GM23338 (cell line): ENCODE measurements around the gene PAX5. TPM values are rescaled to one million over a fixed set of nuclear protein-coding genes. Genes with fewer than 3 reads are reported as not detected.

ENCODE experiments used
- ATAC-seq: fragments of 200-7000 bp; cut with Tn5 transposase; 3 replicates; pipeline ENCODE4 v1.9.1; 2020
- DNase-seq: peaks from one replicate; pipeline ENCODE4 v3.0.0-alpha.2; 2015; ENCODE audit warnings: low spot score
- H2AFZ ChIP-seq: fragments of 200-600 bp; sonication (generic); 2 replicates; pipeline ENCODE4 v1.8.0; 2016; ENCODE audit warnings: antibody characterized with exemption, mild to moderate bottlenecking, moderate library complexity
- H3F3A ChIP-seq: fragments of 200-600 bp; sonication (generic); replicated peaks from 2 replicates; pipeline ENCODE4 v1.8.0; 2017; ENCODE audit warnings: antibody characterized with exemption, mixed run types, low read depth
- H3K27ac ChIP-seq: fragments of 200-600 bp; sonication (generic); 2 replicates; pipeline ENCODE4 v1.6.1; 2016; ENCODE audit warnings: low read depth
- H3K27me3 ChIP-seq: fragments of 200-600 bp; sonication (generic); 2 replicates; pipeline ENCODE4 v1.8.0; 2016; ENCODE audit warnings: mild to moderate bottlenecking, mixed run types, moderate library complexity; ENCODE audit not compliant: insufficient read depth
- H3K36me3 ChIP-seq: fragments of 200-600 bp; sonication (generic); 2 replicates; pipeline ENCODE4 v1.8.0; 2016; ENCODE audit warnings: mild to moderate bottlenecking; ENCODE audit not compliant: insufficient read depth
- H3K4me1 ChIP-seq: fragments of 200-600 bp; sonication (generic); 2 replicates; pipeline ENCODE4 v1.8.0; 2016; ENCODE audit warnings: mild to moderate bottlenecking, moderate library complexity; ENCODE audit not compliant: insufficient read depth
- H3K4me2 ChIP-seq: fragments of 200-600 bp; sonication (generic); 2 replicates; pipeline ENCODE4 v1.7.1; 2017; ENCODE audit warnings: mixed run types
- H3K4me3 ChIP-seq: fragments of 200-600 bp; sonication (generic); 2 replicates; pipeline ENCODE4 v1.6.1; 2016; ENCODE audit warnings: mixed run types
- H3K79me2 ChIP-seq: fragments of 200-600 bp; sonication (generic); replicated peaks from 2 replicates; pipeline ENCODE4 v1.8.0; 2017; ENCODE audit warnings: mild to moderate bottlenecking; ENCODE audit not compliant: insufficient read depth
- H3K9me2 ChIP-seq: fragments of 200-600 bp; sonication (generic); 2 replicates; pipeline ENCODE4 v1.8.0; 2017; ENCODE audit not compliant: insufficient read depth
- H4K20me1 ChIP-seq: fragments of 200-600 bp; sonication (generic); replicated peaks from 2 replicates; pipeline ENCODE4 v1.8.0; 2017; ENCODE audit warnings: mild to moderate bottlenecking; ENCODE audit not compliant: insufficient read depth
- H3K27ac Mint-ChIP-seq: 2 replicates; pipeline ENCODE4 v1.8.0; 2020; ENCODE audit warnings: inconsistent platforms, mild to moderate bottlenecking, moderate library complexity, mixed read lengths
- H3K27me3 Mint-ChIP-seq: 3 replicates; pipeline ENCODE4 v1.8.0; 2022; ENCODE audit warnings: low read depth, mild to moderate bottlenecking, moderate library complexity, mixed read lengths, inconsistent platforms; ENCODE audit not compliant: insufficient read depth, poor library complexity
- H3K36me3 Mint-ChIP-seq: 3 replicates; pipeline ENCODE4 v1.8.0; 2021; ENCODE audit warnings: low read depth, mild to moderate bottlenecking, inconsistent platforms, moderate library complexity, mixed read lengths
- H3K4me1 Mint-ChIP-seq: 3 replicates; pipeline ENCODE4 v1.8.0; 2020; ENCODE audit warnings: mild to moderate bottlenecking, inconsistent platforms, mixed read lengths
- H3K4me3 Mint-ChIP-seq: 3 replicates; pipeline ENCODE4 v1.8.0; 2021; ENCODE audit warnings: moderate library complexity, mild to moderate bottlenecking, inconsistent platforms, mixed read lengths
- H3K9me3 Mint-ChIP-seq: 3 replicates; pipeline ENCODE4 v1.8.0; 2020; ENCODE audit warnings: moderate library complexity, mild to moderate bottlenecking, inconsistent platforms, mixed read lengths
- CREB1 ChIP-seq: fragments of 250-450 bp; sonication (Bioruptor Pico); IDR thresholded peaks from 2 replicates; pipeline ENCODE4 v1.5.0; 2020; ENCODE audit warnings: low read depth, mild to moderate bottlenecking, moderate library complexity
- CTCF ChIP-seq, 2 experiments: fragments of 200-600 bp in 1 of 2; sonication (generic) in 1 of 2; conservative IDR thresholded peaks; 2 replicates each; pipeline versions ENCODE4 v1.5.1 to v1.6.1; 2016 to 2017; ENCODE audit warnings: antibody characterized with exemption in 2 of 2, low read depth in 2 of 2, mild to moderate bottlenecking in 2 of 2, moderate library complexity in 1 of 2
- EZH2phosphoT487 ChIP-seq: fragments of 200-600 bp; sonication (generic); IDR thresholded peaks from one replicate; pipeline ENCODE4 v1.8.1; 2018; ENCODE audit warnings: antibody characterized with exemption; ENCODE audit not compliant: unreplicated experiment
- JUNB ChIP-seq: IDR thresholded peaks from one replicate; pipeline ENCODE4 v1.6.1; 2016; ENCODE audit warnings: antibody characterized with exemption; ENCODE audit not compliant: unreplicated experiment
- NANOG ChIP-seq: IDR thresholded peaks from 2 replicates; pipeline ENCODE4 v1.6.1; 2016; ENCODE audit warnings: antibody characterized with exemption, borderline replicate concordance
- POLR2AphosphoS5 ChIP-seq: IDR thresholded peaks from 2 replicates; pipeline ENCODE4 v1.6.1; 2016; ENCODE audit warnings: antibody characterized with exemption, low read depth
- REST ChIP-seq: IDR thresholded peaks from one replicate; pipeline ENCODE4 v1.6.1; 2018; ENCODE audit warnings: antibody characterized with exemption; ENCODE audit not compliant: unreplicated experiment
- STAT1 ChIP-seq: IDR thresholded peaks from one replicate; pipeline ENCODE4 v1.6.1; 2016; ENCODE audit warnings: antibody characterized with exemption; ENCODE audit not compliant: unreplicated experiment
- ZNF114 ChIP-seq: fragments of 250-450 bp; sonication (Bioruptor Pico); IDR thresholded peaks from 2 replicates; pipeline ENCODE4 v1.5.0; 2020; ENCODE audit warnings: mild to moderate bottlenecking, moderate library complexity
- polyA plus RNA-seq: library from polyadenylated mRNA; unstranded; fragments of >200 nt; fragmentation: Nextera tagmentation; extraction: Ambion mirVana; gene quantifications from 2 replicates; pipeline ENCODE4 v1.2.1, GENCODE V29; 2016
- total RNA-seq: library from RNA; depleted of rRNA; stranded (reverse); fragments of >200 nt; shearing (Covaris generic); gene quantifications from 2 replicates; pipeline ENCODE4 v1.2.3, GENCODE V29; 2014
- TF ChIP-seq, protein P1 (sequence below): fragments of 250-450 bp; sonication (Bioruptor Pico); IDR thresholded peaks from 2 replicates; pipeline ENCODE4 v1.5.0; 2020; ENCODE audit warnings: mild to moderate bottlenecking, moderate library complexity

PAX5 gene
- total and polyA plus RNA-seq, 2 experiments from 2014 or later, result 0.17 to 0.60 TPM

DNA sequence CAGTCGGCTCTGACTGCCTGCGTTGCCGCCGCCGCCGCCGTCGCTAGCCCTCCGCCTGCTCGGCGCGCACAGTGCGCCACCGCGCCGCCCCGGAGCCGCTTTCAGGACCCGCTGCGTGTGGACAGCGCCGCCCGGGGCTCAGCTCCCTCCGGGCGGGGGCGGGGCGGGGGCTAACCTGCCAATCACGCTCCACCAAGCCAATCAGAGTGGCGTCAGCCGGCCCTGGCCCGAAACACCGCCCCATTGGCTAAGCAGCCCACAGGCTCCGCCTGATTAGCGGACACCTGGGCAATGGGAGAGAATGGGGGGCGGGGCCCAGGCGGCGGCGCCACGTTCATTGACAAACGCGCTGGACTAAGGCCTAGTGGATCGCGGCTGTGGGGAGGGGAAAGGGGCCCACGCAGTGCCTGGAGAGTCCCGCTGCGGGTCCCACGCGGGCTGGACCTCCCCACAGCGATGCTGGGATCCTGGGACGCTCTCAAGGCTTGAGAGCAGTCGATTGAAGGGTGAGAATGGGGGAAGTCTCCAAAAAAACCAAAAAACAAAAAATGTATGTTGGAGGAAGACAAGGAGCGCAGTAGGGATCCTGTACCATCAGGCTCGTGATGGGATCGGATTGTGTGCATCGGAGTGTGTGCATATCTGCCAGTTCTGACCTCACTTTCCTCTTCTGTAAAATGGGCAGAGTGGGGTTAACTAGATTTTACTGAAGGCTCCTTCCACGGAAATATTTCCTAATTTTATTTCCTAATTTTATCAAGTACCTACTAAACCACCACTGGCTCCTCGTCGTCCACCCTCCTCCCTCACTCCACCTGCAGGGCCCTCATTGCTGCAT lies 6.3 kb downstream of the PAX5 start:
- Histone ChIP-seq H3K4me3 (peak overlapping the region; percentile 75), H3F3A (peaks cover 18% of the 10 kb centered on the region), H2AFZ (peak overlapping the region; percentile 99), H3K4me1 (peaks cover 55% of the 10 kb centered on the region), H3K4me2 (peak overlapping the region; percentile 93), H3K36me3 (no peaks in the 10 kb centered on the region; the same call in 1 of the 2 replicates), H3K9me2 (no peaks in the 10 kb centered on the region), H3K27me3 (peaks cover 98% of the 10 kb centered on the region), H4K20me1 (peaks cover 3% of the 10 kb centered on the region), H3K27ac (no peak overlapping the region), H3K79me2 (no peaks in the 10 kb centered on the region)
- ATAC-seq (peak; percentile 73), DNase-seq (peak; percentile 98)
- peaks cover 2% of the 10 kb centered on the region; the same call in 1 of the 3 replicates for H3K36me3 Mint-ChIP-seq
- TF ChIP-seq, protein P1, sequence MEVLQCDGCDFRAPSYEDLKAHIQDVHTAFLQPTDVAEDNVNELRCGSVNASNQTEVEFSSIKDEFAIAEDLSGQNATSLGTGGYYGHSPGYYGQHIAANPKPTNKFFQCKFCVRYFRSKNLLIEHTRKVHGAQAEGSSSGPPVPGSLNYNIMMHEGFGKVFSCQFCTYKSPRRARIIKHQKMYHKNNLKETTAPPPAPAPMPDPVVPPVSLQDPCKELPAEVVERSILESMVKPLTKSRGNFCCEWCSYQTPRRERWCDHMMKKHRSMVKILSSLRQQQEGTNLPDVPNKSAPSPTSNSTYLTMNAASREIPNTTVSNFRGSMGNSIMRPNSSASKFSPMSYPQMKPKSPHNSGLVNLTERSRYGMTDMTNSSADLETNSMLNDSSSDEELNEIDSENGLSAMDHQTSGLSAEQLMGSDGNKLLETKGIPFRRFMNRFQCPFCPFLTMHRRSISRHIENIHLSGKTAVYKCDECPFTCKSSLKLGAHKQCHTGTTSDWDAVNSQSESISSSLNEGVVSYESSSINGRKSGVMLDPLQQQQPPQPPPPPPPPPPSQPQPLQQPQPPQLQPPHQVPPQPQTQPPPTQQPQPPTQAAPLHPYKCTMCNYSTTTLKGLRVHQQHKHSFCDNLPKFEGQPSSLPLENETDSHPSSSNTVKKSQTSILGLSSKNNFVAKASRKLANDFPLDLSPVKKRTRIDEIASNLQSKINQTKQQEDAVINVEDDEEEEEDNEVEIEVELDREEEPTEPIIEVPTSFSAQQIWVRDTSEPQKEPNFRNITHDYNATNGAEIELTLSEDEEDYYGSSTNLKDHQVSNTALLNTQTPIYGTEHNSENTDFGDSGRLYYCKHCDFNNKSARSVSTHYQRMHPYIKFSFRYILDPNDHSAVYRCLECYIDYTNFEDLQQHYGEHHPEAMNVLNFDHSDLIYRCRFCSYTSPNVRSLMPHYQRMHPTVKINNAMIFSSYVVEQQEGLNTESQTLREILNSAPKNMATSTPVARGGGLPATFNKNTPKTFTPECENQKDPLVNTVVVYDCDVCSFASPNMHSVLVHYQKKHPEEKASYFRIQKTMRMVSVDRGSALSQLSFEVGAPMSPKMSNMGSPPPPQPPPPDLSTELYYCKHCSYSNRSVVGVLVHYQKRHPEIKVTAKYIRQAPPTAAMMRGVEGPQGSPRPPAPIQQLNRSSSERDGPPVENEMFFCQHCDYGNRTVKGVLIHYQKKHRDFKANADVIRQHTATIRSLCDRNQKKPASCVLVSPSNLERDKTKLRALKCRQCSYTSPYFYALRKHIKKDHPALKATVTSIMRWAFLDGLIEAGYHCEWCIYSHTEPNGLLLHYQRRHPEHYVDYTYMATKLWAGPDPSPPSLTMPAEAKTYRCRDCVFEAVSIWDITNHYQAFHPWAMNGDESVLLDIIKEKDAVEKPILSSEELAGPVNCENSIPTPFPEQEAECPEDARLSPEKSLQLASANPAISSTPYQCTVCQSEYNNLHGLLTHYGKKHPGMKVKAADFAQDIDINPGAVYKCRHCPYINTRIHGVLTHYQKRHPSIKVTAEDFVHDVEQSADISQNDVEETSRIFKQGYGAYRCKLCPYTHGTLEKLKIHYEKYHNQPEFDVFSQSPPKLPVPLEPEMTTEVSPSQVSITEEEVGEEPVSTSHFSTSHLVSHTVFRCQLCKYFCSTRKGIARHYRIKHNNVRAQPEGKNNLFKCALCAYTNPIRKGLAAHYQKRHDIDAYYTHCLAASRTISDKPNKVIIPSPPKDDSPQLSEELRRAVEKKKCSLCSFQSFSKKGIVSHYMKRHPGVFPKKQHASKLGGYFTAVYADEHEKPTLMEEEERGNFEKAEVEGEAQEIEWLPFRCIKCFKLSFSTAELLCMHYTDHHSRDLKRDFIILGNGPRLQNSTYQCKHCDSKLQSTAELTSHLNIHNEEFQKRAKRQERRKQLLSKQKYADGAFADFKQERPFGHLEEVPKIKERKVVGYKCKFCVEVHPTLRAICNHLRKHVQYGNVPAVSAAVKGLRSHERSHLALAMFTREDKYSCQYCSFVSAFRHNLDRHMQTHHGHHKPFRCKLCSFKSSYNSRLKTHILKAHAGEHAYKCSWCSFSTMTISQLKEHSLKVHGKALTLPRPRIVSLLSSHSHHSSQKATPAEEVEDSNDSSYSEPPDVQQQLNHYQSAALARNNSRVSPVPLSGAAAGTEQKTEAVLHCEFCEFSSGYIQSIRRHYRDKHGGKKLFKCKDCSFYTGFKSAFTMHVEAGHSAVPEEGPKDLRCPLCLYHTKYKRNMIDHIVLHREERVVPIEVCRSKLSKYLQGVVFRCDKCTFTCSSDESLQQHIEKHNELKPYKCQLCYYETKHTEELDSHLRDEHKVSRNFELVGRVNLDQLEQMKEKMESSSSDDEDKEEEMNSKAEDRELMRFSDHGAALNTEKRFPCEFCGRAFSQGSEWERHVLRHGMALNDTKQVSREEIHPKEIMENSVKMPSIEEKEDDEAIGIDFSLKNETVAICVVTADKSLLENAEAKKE (CRISPR knock-in tag), result no peak
- TF ChIP-seq NANOG, result no peak
- no peak for TF ChIP-seq CTCF (conservative IDR thresholded peaks at IDR 0.05; ENCODE audit: low read depth in 2 of 2)
- TF ChIP-seq POLR2AphosphoS5, result 0 out of 2 replicates have a peak, but pooled peaks have one; percentile 30
- no peak for TF ChIP-seq STAT1
- TF ChIP-seq CREB1 (CRISPR knock-in tag), result peak; percentile 64
- TF ChIP-seq EZH2phosphoT487, result peak; percentile 17
- TF ChIP-seq ZNF114 (CRISPR knock-in tag), result no peak
- no peak for TF ChIP-seq JUNB
- TF ChIP-seq REST, result peak; percentile 94
- peak overlapping the region; percentile 82 for H3K4me3 Mint-ChIP-seq
- H3K27me3 Mint-ChIP-seq, result peaks cover 98% of the 10 kb centered on the region
- peaks cover 3% of the 10 kb centered on the region; the same call in 1 of the 3 replicates for H3K9me3 Mint-ChIP-seq
- no peak overlapping the region for H3K27ac Mint-ChIP-seq
- peaks cover 37% of the 10 kb centered on the region for H3K4me1 Mint-ChIP-seq
